Mesendoderm (in vitro differentiated cells): ENCODE measurements around the gene CEP164.

ENCODE experiments used
- DNase-seq: peaks from one replicate; pipeline ENCODE4 v3.0.0; 2013
- H2AK5ac ChIP-seq: 2 replicates; pipeline ENCODE4 v1.6.1; 2013; ENCODE audit warnings: low read length, inconsistent platforms
- H2BK120ac ChIP-seq: 2 replicates; pipeline ENCODE4 v1.6.1; 2013; ENCODE audit warnings: low read depth, mild to moderate bottlenecking, low read length, moderate library complexity, mixed read lengths
- H2BK15ac ChIP-seq: replicated peaks from 2 replicates; pipeline ENCODE4 v1.6.1; 2013; ENCODE audit warnings: low read depth, mild to moderate bottlenecking, moderate library complexity
- H2BK5ac ChIP-seq: 2 replicates; pipeline ENCODE4 v1.6.1; 2013; ENCODE audit warnings: low read length, inconsistent platforms
- H3K18ac ChIP-seq: 2 replicates; pipeline ENCODE4 v1.6.1; 2013; ENCODE audit warnings: mild to moderate bottlenecking, low read length, mixed read lengths
- H3K23ac ChIP-seq: one replicate; pipeline ENCODE4 v1.6.1; 2013; ENCODE audit warnings: low read length
- H3K27ac ChIP-seq: 2 replicates; pipeline ENCODE4 v1.5.1; 2013; ENCODE audit warnings: low read depth, mild to moderate bottlenecking, inconsistent platforms, low read length, moderate library complexity
- H3K27me3 ChIP-seq: 2 replicates; pipeline ENCODE4 v1.6.1; 2013; ENCODE audit warnings: low read length, control low read depth, mild to moderate bottlenecking, inconsistent platforms; ENCODE audit not compliant: insufficient read depth, poor library complexity
- H3K36me3 ChIP-seq: 2 replicates; pipeline ENCODE4 v1.6.1; 2013; ENCODE audit warnings: low read length, inconsistent platforms; ENCODE audit not compliant: control insufficient read depth, insufficient read depth
- H3K4ac ChIP-seq: one replicate; pipeline ENCODE4 v1.6.1; 2013; ENCODE audit warnings: low read depth, mild to moderate bottlenecking, low read length, moderate library complexity
- H3K4me1 ChIP-seq: 2 replicates; pipeline ENCODE4 v1.6.1; 2013; ENCODE audit warnings: low read depth, low read length, inconsistent platforms; ENCODE audit not compliant: control insufficient read depth
- H3K4me2 ChIP-seq: 2 replicates; pipeline ENCODE4 v1.6.1; 2013; ENCODE audit warnings: low read length
- H3K4me3 ChIP-seq: 2 replicates; pipeline ENCODE4 v1.5.1; 2013; ENCODE audit warnings: mild to moderate bottlenecking, low read length
- H3K56ac ChIP-seq: one replicate; pipeline ENCODE4 v1.6.1; 2013; ENCODE audit warnings: low read length
- H3K79me1 ChIP-seq: 2 replicates; pipeline ENCODE4 v1.6.1; 2013; ENCODE audit warnings: low read length, inconsistent platforms
- H3K79me2 ChIP-seq: 2 replicates; pipeline ENCODE4 v1.6.1; 2013; ENCODE audit warnings: mild to moderate bottlenecking, low read length; ENCODE audit not compliant: control insufficient read depth, insufficient read depth
- H3K9ac ChIP-seq: 2 replicates; pipeline ENCODE4 v1.6.1; 2013; ENCODE audit warnings: low read length, inconsistent platforms
- H4K5ac ChIP-seq: one replicate; pipeline ENCODE4 v1.6.1; 2013; ENCODE audit warnings: low read length
- H4K8ac ChIP-seq: one replicate; pipeline ENCODE4 v1.6.1; 2013; ENCODE audit warnings: low read depth, mild to moderate bottlenecking, control low read depth, low read length, moderate library complexity
- WGBS: extraction: QIAGEN DNeasy Blood & Tissue Kit; methylation state at CpG from one replicate; pipeline ENCODE4 v1.1.7; 2013; ENCODE audit warnings: low lambda C conversion rate, missing lambda C conversion rate; ENCODE audit not compliant: insufficient coverage; ENCODE audit errors: extremely low coverage; 5-methylcytosine and 5-hydroxymethylcytosine counted together

CEP164 gene

GRCh38 chr11:117309310-117309709, 18.3 kb upstream of the CEP164 start:
- no CpG with 5 or more reads among the region's 7 CpGs for WGBS
- Histone ChIP-seq H4K5ac (no peak overlapping the region), H3K4me2 (no peak overlapping the region), H3K4ac (no peak overlapping the region), H3K27me3 (no peaks in the 10 kb centered on the region), H2BK5ac (no peak overlapping the region), H3K79me2 (no peaks in the 10 kb centered on the region), H3K27ac (no peak overlapping the region), H3K4me1 (peaks cover 5% of the 10 kb centered on the region), H3K9ac (no peak overlapping the region), H2BK120ac (no peak overlapping the region), H4K8ac (no peak overlapping the region), H3K4me3 (no peak overlapping the region), H3K79me1 (no peaks in the 10 kb centered on the region), H3K36me3 (no peaks in the 10 kb centered on the region), H3K56ac (no peak overlapping the region), H2AK5ac (no peak overlapping the region), H2BK15ac (no peak overlapping the region), H3K18ac (no peak overlapping the region), H3K23ac (no peak overlapping the region)
- DNase-seq, result no peak

GRCh38 chr11:117313091-117313490, 14.6 kb upstream of the CEP164 start:
- WGBS, result no CpG with 5 or more reads among the region's 5 CpGs
- no peak overlapping the region for H3K4ac ChIP-seq

GRCh38 chr11:117313828-117314768, 13.6 kb upstream of the CEP164 start:
- Histone ChIP-seq H4K8ac (no peak overlapping the region), H2AK5ac (peak overlapping the region; percentile 53), H2BK5ac (peak overlapping the region; percentile 52), H3K4me3 (no peak overlapping the region), H2BK15ac (no peak overlapping the region), H3K27ac (no peak overlapping the region), H3K36me3 (no peaks in the 10 kb centered on the region), H3K18ac (no peak overlapping the region), H3K79me1 (no peaks in the 10 kb centered on the region), H3K9ac (peak overlapping the region; percentile 67), H3K4me2 (peak overlapping the region; percentile 27), H3K79me2 (no peaks in the 10 kb centered on the region), H3K56ac (peak overlapping the region; percentile 86), H3K23ac (peak overlapping the region; percentile 3), H2BK120ac (no peak overlapping the region), H4K5ac (no peak overlapping the region), H3K4ac (no peak overlapping the region), H3K27me3 (no peaks in the 10 kb centered on the region), H3K4me1 (peaks cover 8% of the 10 kb centered on the region)
- no peak for DNase-seq
- no CpG with 5 or more reads among the region's 14 CpGs for WGBS

More at GRCh38 chr11:117313091-117313490, 14.6 kb upstream of the CEP164 start:
- H4K8ac ChIP-seq, result no peak overlapping the region
- H3K27me3 ChIP-seq, result no peaks in the 10 kb centered on the region
- no peak overlapping the region for H3K18ac ChIP-seq
- H3K4me2 ChIP-seq, result no peak overlapping the region
- no peak overlapping the region for H4K5ac ChIP-seq
- no peaks in the 10 kb centered on the region for H3K79me2 ChIP-seq
- H3K79me1 ChIP-seq, result no peaks in the 10 kb centered on the region
- no peaks in the 10 kb centered on the region for H3K36me3 ChIP-seq
- H3K9ac ChIP-seq, result no peak overlapping the region
- no peak for DNase-seq
- H2BK5ac ChIP-seq, result no peak overlapping the region
- no peak overlapping the region for H3K4me3 ChIP-seq
- H3K23ac ChIP-seq, result no peak overlapping the region
- no peak overlapping the region for H3K27ac ChIP-seq
- H2BK120ac ChIP-seq, result no peak overlapping the region
- no peak overlapping the region for H2AK5ac ChIP-seq
- no peak overlapping the region for H3K56ac ChIP-seq
- H3K4me1 ChIP-seq, result peaks cover 8% of the 10 kb centered on the region
- H2BK15ac ChIP-seq, result no peak overlapping the region

- Histone ChIP-seq H3K79me1 (no peaks in the 10 kb centered on the region), H2BK15ac (no peak overlapping the region), H2BK120ac (no peak overlapping the region), H3K4me1 (peaks cover 8% of the 10 kb centered on the region), H3K18ac (no peak overlapping the region), H3K56ac (peak overlapping the region; percentile 86), H3K23ac (no peak overlapping the region), H4K5ac (no peak overlapping the region), H3K9ac (peak overlapping the region; percentile 79), H3K79me2 (no peaks in the 10 kb centered on the region), H3K4me3 (peak overlapping the region; percentile 12), H3K36me3 (no peaks in the 10 kb centered on the region), H3K4ac (no peak overlapping the region), H4K8ac (no peak overlapping the region), H2BK5ac (no peak overlapping the region), H3K27me3 (no peaks in the 10 kb centered on the region), H3K27ac (no peak overlapping the region), H2AK5ac (no peak overlapping the region), H3K4me2 (peak overlapping the region; percentile 89)
- peak; percentile 47 for DNase-seq
- WGBS, result no CpG with 5 or more reads among the region's 10 CpGs
Measured at GRCh38 chr11:117314840-117315239, 12.8 kb upstream of the CEP164 start.

GRCh38 chr11:117315285-117316196, 12.1 kb upstream of the CEP164 start:
- H3K18ac ChIP-seq, result peak overlapping the region; percentile 19

More at GRCh38 chr11:117315285-117316196, 12.1 kb upstream of the CEP164 start:
- peaks cover 8% of the 10 kb centered on the region for H3K4me1 ChIP-seq
- peak overlapping the region; percentile 57 for H3K23ac ChIP-seq
- no peaks in the 10 kb centered on the region for H3K27me3 ChIP-seq
- no peak overlapping the region for H2BK5ac ChIP-seq
- peak overlapping the region; percentile 41 for H3K4ac ChIP-seq
- no CpG with 5 or more reads among the region's 62 CpGs for WGBS
- DNase-seq, result no peak
- H2BK15ac ChIP-seq, result no peak overlapping the region
- no peak overlapping the region for H4K8ac ChIP-seq
- peak overlapping the region; percentile 79 for H3K9ac ChIP-seq
- H3K4me2 ChIP-seq, result peak overlapping the region; percentile 89
- H2BK120ac ChIP-seq, result no peak overlapping the region
- no peak overlapping the region for H2AK5ac ChIP-seq
- no peak overlapping the region for H4K5ac ChIP-seq
- no peaks in the 10 kb centered on the region for H3K36me3 ChIP-seq
- H3K4me3 ChIP-seq, result peak overlapping the region; percentile 57
- H3K56ac ChIP-seq, result peak overlapping the region; percentile 86
- no peaks in the 10 kb centered on the region for H3K79me2 ChIP-seq
- no peak overlapping the region for H3K27ac ChIP-seq
- no peaks in the 10 kb centered on the region for H3K79me1 ChIP-seq
